ENCODE results near the gene TIMM50. TPM values are rescaled to one million over a fixed set of nuclear protein-coding genes. Genes with fewer than 3 reads are reported as not detected.
A peak's percentile ranks its signal among the peaks of the same experiment; 100 is the strongest.

The TIMM50 gene
- total RNA-seq, 2 donors from 2014 or later, result 45.7 to 83.9 TPM

DNA sequence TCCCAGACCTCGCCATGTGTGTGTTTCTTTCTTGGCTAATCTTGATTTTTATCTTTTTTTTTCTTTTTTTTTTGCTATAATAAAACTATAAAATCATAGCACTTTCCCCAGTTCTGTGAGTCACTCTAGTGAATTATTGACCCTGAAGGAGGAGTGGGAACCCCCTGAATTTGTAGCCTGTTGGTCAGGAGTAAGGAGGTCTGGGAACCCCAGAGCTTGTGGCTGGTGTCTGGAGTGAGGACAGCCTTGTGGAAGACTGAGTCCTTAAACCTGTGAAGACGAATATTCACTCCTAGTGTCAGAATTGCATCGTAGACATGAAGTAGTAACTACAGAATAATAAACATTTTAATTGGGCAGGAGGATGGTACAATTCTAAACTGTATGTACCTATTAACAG is 44.6 kb downstream of the TIMM50 start:
- Histone ChIP-seq H3K27ac (peak overlapping the region; percentile 46), H3K9ac (ENCODE audit: low read depth in 2 of 2, low read length in 2 of 2) (no peak overlapping the region), H3K36me3 (no peaks in the 10 kb centered on the region), H3K4me1 (no peaks in the 10 kb centered on the region), H3K27me3 (no peaks in the 10 kb centered on the region), H3K9me3 (no peaks in the 10 kb centered on the region), H3K4me3 (no peak overlapping the region)
- TF ChIP-seq, protein P1, sequence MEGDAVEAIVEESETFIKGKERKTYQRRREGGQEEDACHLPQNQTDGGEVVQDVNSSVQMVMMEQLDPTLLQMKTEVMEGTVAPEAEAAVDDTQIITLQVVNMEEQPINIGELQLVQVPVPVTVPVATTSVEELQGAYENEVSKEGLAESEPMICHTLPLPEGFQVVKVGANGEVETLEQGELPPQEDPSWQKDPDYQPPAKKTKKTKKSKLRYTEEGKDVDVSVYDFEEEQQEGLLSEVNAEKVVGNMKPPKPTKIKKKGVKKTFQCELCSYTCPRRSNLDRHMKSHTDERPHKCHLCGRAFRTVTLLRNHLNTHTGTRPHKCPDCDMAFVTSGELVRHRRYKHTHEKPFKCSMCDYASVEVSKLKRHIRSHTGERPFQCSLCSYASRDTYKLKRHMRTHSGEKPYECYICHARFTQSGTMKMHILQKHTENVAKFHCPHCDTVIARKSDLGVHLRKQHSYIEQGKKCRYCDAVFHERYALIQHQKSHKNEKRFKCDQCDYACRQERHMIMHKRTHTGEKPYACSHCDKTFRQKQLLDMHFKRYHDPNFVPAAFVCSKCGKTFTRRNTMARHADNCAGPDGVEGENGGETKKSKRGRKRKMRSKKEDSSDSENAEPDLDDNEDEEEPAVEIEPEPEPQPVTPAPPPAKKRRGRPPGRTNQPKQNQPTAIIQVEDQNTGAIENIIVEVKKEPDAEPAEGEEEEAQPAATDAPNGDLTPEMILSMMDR (IDR thresholded peaks at IDR 0.05), result no peak
- intact Hi-C loops (cut with DNase I), result no loop called here
- DNase-seq, result no peak

DNA sequence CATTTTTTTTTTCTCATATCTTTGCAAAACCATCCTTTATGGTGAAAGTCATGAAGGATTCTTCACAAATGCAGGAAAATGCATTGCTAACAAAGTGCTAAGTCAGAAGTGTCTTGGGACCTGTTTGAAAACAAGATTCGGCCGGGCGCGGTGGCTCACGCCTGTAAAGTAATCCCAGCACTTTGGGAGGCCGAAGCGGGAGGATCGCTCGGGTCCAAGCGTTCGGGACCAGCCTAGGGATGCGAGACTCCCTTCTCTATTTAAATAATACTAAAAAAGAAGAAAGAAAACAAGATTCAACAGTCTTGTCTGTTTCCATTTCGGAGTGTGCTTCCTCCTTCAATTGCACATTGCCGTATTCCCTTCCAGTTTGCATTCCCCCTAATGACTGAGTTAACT is 51.2 kb downstream of the TIMM50 start:
- H3K9ac ChIP-seq (ENCODE audit: low read depth in 2 of 2, low read length in 2 of 2), result peak overlapping the region; percentile 77 to 88
- no peaks in the 10 kb centered on the region for H3K36me3 ChIP-seq
- H3K27ac ChIP-seq, result no peak overlapping the region
- TF ChIP-seq, protein P1 (IDR thresholded peaks at IDR 0.05), result no peak
- DNase-seq, result no peak
- H3K9me3 ChIP-seq, result no peaks in the 10 kb centered on the region
- H3K27me3 ChIP-seq, result no peaks in the 10 kb centered on the region
- peak overlapping the region; percentile 64 for H3K4me3 ChIP-seq
- H3K4me1 ChIP-seq, result peaks cover 4% of the 10 kb centered on the region
- intact Hi-C loops (cut with DNase I), result loop anchor here (5.0 to 10.0 kb wide), 3 partner anchors 35 to 87 kb away; partner anchors contain the start of genes DLL3 and SUPT5H

DNA sequence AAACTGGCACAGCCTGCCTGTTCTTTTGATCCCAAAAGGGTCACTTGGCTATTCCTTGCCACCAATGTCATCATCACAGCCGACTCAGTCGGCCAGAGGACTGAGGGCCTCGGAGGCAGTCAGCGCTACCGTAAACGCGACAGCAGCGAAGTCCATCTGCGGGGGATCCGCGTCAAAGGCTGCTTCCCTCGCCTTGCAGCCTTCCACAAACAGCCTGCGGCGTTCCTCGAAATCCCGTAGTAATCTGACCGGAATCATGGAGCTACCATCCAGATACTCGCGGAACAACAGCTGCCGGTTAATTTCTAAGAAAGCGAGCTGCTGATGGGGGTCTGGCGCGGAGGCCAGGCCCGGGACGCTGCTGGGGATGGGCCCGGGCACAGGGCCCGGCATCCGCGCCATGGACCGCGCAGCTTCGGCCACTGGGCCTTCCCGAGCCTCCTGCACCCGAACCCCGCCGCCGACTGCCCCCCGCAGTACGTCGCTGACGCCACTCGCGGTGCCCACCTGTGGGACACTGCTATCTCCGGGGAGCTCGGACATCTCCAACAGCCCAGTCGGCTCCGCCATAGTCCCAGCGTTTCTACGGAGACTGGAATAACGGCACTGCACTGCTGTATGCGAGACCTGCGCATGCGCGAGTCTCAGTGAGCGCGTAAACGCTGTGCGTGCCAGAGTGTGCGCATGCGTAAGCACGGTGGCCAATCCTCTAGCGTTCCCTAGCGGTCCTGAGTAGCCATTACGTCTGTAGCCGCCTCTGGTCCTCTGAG is 51.8 kb downstream of the TIMM50 start, which contains the start of gene EID2B:
Gene EID2B (minus strand): TSS at position 620 of the 770 bp plus-strand sequence. CDS start 50 bp downstream, at position 570.
- Histone ChIP-seq H3K27ac (peak within 1 kb of the TSS; percentile 66), H3K9ac (ENCODE audit: low read depth in 2 of 2, low read length in 2 of 2) (peak within 1 kb of the TSS; percentile 77 to 88)
- intact Hi-C loops (cut with DNase I), result loop anchor here (5.0 to 10.0 kb wide), 3 partner anchors 35 to 88 kb away; partner anchors contain the start of genes DLL3 and SUPT5H

DNA sequence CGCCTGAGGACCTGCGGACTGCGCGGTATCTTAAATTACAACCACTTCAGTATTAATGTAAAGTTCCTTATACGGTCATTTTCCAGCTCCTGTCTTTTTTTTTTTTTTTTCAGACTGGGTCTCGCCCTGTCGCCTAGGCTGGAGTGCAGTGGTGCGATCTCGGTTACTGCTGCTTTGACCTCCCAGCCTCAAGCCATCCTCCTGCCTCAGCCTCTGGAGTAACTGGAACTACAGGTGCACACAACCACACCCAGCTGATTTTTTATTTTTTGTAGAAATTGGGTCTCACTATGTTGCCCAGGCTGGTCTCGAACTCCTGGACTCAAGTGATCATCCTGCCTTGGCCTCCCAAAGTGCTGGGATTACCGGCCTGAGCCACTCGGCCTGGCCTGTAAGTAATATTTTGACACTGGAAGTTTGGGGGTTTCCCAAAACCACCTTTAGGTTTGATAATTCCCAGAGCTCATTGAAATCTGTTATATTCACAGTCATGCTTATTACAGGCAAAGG is 52.4 kb downstream of the TIMM50 start:
- TF ChIP-seq, protein P1 (IDR thresholded peaks at IDR 0.05), result no peak
- H3K27me3 ChIP-seq, result no peaks in the 10 kb centered on the region
- no peak overlapping the region for H3K27ac ChIP-seq
- H3K4me1 ChIP-seq, result peaks cover 4% of the 10 kb centered on the region
- intact Hi-C loops (cut with DNase I), result loop anchor here (5.0 to 10.0 kb wide), 3 partner anchors 36 to 88 kb away; partner anchors contain the start of genes DLL3 and SUPT5H
- H3K9ac ChIP-seq (ENCODE audit: low read depth in 2 of 2, low read length in 2 of 2), result peak overlapping the region; percentile 24 to 77
- no peak for DNase-seq
- H3K4me3 ChIP-seq, result peak overlapping the region; percentile 64
- no peaks in the 10 kb centered on the region for H3K36me3 ChIP-seq
- no peaks in the 10 kb centered on the region for H3K9me3 ChIP-seq

More for the DNA sequence above, 51.8 kb downstream of the TIMM50 start, which contains the start of gene EID2B:
- H3K4me3 ChIP-seq, result peak within 1 kb of the TSS; percentile 64
- peaks cover 4% of the 10 kb centered on the region for H3K4me1 ChIP-seq
- no peaks in the 10 kb centered on the region for H3K27me3 ChIP-seq
- TF ChIP-seq, protein P1 (IDR thresholded peaks at IDR 0.05), result peak; percentile 98
- no peaks in the 10 kb centered on the region for H3K36me3 ChIP-seq
- no peaks in the 10 kb centered on the region for H3K9me3 ChIP-seq
- peak; percentile 93 for DNase-seq

DNA sequence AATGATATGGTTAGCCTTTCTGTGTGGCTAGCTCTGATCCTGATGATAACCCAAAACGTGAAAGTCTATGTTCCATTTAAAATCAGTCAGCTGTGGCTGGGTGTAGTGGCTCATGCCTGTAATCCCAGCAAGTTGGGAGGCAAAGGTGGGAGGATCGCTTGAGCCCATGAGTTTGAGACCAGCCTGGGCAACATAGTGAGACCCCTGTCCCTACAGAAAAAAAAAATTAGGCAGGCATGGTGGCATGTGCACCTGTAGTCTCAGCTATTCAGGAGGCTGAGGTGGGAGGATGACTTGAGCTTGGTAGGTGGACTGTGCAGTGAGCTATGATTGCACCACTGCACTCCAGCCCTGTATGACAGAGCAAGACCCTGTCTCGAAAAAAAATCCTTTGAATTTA is 53.2 kb downstream of the TIMM50 start:
- intact Hi-C loops (cut with DNase I), result loop anchor here (5.0 to 10.0 kb wide), 3 partner anchors 36 to 89 kb away; partner anchors contain the start of genes DLL3 and SUPT5H
- Histone ChIP-seq H3K9ac (ENCODE audit: low read depth in 2 of 2, low read length in 2 of 2) (no peak overlapping the region), H3K4me3 (no peak overlapping the region), H3K27me3 (no peaks in the 10 kb centered on the region), H3K36me3 (no peaks in the 10 kb centered on the region), H3K9me3 (no peaks in the 10 kb centered on the region), H3K4me1 (peaks cover 8% of the 10 kb centered on the region), H3K27ac (no peak overlapping the region)
- TF ChIP-seq, protein P1 (IDR thresholded peaks at IDR 0.05), result no peak
- DNase-seq, result no peak

Data from colonic mucosa (tissue), 4 donors.